ENCODE data around the gene TVP23B.
"Not testable (repeated sequence)": the region's sequence is repeated elsewhere in the genome, so short reads cannot be mapped to it uniquely, and the experiment has no call there.

TVP23B gene

DNA sequence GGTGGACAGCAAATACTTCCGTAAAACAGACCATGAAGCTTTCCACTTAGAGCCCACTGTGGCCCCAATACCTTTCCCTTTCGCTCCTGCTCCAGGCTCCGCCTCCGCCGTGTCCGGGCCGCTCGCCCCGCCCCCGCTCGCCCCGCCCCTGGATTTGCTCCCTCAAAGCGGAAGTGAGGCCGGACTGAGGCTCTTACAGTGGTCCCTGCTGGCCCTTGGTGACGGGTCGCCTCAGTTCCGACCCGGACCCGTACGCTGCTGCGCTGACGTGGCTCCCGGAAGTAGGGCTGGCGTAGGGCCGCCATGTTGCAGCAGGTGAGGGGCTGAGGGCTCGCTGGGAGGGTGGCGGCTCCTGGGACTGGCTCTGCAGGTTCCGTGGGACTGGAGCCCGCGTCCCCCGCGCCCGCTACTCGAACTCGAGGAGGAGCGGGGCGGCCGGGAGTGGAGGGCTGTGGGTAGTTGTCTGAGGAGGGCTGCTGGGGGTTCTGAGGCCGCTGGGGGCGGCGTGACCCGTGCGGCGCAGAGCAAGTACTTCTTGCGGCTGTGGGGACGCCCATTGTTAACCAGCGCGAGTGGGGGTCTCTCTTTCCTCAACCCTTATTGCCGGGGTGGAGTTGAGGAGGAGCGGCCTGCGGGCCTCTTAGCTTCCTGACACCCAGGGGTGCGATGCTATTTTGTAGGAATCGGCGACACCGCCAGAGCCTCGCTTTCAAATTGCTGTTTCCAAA is at the start of gene TVP23B:
Gene TVP23B (plus strand): TSS at position 193 of the 728 bp plus-strand sequence. CDS start 111 bp downstream, at position 304.
- peak; percentile 73 for DNase-seq (ENCODE audit: low read depth)

DNA sequence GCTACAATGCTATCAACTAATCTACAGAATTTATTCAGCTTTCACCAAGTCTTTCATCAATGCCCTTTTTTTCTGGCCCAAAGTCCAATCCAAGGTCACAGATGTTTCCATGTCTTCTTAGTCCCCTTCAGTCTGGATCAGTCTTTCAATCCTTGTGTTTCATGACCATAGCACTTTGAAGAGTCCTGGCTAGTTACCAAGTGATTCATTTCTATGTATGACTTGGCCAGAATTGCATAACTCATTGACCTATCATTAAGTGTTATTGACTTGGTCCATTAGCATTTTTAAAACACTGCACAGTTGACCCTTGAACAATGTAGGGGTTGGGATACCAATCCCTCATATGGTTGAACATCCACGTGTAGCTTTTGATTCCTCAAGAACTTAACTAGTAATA is 48.5 kb upstream of the TVP23B start:
- not testable (repeated sequence) for DNase-seq (ENCODE audit: low read depth); H3K4me3 ChIP-seq (ENCODE audit: control insufficient read depth, low read depth, low read length)

More for the DNA sequence above, at the start of gene TVP23B:
- peak within 1 kb of the TSS; percentile 56 for H3K4me3 ChIP-seq (ENCODE audit: control insufficient read depth, low read depth, low read length)

DNA sequence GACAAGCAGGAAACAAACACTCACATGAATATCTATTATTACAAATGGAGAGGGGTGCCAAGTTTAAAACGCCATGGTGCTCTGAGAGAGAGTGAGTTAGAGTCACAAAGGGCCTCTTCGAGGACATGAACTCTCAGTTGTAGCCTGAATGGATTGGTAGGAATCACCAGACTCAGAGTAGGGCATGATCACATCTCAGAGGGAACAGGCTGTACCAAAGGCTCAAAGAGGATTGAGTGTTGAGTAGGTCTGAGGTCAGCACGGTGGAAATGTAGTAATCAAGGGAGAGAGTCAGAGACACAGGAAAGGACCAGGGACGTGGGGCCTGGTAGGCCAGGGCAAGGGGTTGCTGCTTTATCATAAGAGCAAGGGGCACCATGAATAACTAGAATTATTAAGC is 47.6 kb upstream of the TVP23B start:
- H3K4me3 ChIP-seq (ENCODE audit: control insufficient read depth, low read depth, low read length); DNase-seq (ENCODE audit: low read depth): not testable (repeated sequence)

DNA sequence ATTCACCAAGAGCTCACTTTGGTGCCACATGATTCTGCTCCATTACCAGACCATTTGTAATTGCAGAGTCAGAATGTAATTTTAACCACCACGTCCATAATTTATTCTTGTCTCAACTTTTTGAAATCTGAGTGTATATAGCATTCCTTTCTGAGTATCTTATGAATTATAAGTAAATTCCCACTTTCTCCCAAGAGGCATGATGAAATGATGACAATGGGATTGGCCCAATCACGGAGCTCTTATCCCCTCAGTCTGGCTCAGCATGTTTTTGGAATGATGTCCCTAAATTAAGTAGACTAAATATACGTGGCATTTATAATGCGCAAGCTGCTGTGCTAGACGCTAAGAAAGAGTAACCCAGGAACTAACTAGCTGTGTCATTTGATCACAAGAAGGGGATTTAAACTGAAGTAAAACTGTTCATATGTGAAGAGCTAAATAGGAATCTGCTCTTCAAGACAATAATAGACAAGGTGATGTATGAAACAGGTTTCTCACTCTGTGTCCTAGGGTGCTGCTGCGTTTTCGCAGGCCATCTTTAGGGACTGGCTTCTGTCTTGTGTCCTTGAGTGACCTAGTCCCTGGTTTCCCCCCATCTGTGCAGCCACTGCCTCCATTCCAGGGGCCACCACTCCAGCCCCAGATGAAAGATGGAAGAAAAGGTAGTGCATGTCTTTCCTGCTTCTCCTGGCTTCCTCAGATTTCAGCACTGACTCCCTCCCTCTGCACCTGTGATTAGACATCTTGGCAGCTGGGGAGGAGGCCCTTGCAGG is 41.2 kb upstream of the TVP23B start:
- not testable (repeated sequence) for H3K4me3 ChIP-seq (ENCODE audit: control insufficient read depth, low read depth, low read length); DNase-seq (ENCODE audit: low read depth)

DNA sequence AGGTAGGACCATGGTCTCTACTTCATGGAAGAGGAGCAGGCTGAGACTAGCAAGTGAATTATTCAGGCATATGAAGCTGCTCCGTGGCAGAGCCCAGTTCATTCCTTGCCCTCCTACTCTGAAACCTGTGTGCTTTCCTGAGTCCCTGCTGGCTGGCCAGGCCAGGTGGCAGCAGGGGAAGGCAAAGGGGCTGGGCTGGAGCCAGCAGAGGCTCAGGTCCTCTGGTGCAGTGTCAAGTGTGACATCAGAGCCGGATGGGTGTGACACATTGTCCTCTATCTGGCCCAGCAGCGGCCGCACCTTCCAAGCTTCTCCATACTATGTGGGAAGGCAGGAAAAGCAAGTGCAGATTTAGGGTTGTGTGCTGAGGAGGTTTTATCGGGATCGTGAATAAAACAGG is 39.8 kb upstream of the TVP23B start:
- DNase-seq (ENCODE audit: low read depth); H3K4me3 ChIP-seq (ENCODE audit: control insufficient read depth, low read depth, low read length): not testable (repeated sequence)

DNA sequence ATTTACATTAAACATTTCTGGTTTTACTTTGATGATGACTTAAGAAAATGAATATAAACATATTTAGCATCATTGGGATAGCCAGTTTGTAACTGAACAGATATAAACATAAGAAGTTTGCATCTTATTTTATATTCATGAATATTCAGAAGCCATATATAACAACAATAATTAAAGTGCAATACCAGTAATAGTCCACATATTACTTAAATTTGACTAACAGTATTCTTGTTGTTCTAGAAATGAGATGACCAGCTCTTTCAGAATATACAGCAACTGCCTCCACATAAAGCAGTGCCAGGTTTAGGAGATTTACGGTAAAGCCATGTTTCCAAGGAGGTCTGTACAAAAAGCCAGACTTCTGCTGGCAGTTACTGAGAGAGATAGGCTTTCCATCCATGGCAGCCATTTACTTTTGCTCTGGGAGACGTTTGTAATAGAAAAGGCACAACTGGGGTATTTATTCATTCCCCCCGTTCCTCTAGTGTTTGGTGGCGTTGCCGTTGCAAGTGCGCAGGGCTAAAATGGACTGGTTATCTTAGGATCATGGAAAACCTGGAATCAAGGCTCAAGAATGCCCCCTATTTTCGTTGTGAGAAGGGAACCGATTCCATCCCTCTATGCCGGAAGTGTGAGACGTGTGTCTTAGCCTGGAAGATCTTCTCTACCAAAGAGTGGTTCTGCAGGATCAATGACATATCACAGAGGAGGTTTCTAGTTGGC is 37.1 kb upstream of the TVP23B start, which contains the start of gene FBXW10:
Gene FBXW10 (plus strand): TSS at position 356 of the 723 bp plus-strand sequence. CDS start 191 bp downstream, at position 547.
- DNase-seq (ENCODE audit: low read depth); H3K4me3 ChIP-seq (ENCODE audit: control insufficient read depth, low read depth, low read length): not testable (repeated sequence)

DNA sequence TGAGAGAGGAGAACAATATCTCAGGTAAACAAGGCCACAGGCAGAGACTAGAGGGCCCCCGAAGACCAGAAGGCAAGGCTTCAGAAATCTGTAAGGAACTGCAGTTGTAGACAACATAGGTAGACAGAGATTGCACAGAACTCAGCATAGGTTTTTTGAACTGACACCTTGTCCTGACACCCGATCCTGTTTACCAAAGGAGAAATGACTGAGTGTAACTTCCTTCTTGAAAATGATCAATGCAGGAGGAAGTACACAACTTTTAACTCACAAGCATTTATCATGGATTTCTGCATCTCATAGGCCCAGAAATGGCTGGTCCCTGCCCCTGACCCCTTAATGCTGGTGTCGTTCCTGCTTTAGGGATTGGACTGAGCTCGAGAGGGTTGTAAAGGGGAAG is 36.3 kb upstream of the TVP23B start:
- DNase-seq (ENCODE audit: low read depth); H3K4me3 ChIP-seq (ENCODE audit: control insufficient read depth, low read depth, low read length): not testable (repeated sequence)

DNA sequence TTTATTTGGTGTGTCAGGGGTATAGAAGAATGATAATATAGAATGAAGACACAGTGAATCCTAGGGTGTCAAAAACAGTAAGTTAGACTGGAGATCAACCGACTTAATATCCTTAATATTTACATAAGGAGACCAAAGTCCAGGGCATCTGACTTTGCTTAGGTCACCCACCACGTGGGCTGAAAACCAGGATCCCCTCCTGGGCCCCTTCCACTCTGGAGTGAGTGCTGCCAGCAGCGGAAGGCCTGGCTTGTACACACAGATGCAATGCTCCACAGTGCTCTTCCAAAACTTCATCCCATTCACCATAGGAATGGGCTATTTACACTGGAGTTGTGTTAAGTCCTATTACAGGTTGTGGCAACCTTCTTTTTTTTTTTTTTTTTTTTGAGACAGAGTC is 34.4 kb upstream of the TVP23B start:
- H3K4me3 ChIP-seq (ENCODE audit: control insufficient read depth, low read depth, low read length); DNase-seq (ENCODE audit: low read depth): not testable (repeated sequence)

DNA sequence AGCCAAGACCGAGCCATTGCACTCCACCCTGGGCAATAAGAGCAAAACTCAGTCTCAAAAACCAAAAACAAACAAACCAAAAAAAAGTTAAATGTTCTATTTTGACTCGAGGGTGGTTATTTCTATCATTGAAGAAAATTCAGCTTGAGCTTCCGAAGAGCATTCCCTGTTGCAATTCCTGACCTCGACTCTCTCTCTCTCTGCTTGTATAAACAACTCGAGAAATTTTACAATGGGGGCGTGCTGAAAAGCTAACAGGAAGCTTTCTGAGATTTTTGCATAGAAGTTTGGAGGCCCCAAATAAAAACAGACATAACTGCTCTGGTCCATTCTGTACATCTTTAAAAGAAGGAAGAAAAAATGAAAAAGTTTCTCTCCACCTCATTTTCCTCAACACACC is 33.5 kb upstream of the TVP23B start:
- DNase-seq (ENCODE audit: low read depth): not testable (repeated sequence)

DNA sequence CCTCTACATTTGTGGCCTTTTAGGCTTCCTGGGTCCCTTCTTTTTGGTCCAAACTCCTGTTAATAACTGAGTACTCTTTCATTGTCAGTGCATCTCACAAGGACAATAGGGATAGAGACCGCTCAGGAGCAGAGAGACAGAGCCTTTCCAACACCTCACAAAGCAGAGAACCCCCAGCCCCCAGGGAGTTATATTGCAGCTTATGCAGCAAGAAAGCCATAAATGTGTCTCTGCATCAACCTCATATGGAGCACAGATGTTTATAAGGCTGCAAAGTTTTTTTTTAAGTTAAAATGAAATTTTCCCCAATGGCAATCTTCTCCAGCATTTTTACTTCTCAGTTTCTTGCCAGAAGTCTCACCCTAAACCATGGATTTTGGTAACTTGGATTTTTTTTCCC is 30.7 kb upstream of the TVP23B start:
- not testable (repeated sequence) for DNase-seq (ENCODE audit: low read depth); H3K4me3 ChIP-seq (ENCODE audit: control insufficient read depth, low read depth, low read length)

More for the DNA sequence above, 33.5 kb upstream of the TVP23B start:
- H3K4me3 ChIP-seq (ENCODE audit: control insufficient read depth, low read depth, low read length): not testable (repeated sequence)

DNA sequence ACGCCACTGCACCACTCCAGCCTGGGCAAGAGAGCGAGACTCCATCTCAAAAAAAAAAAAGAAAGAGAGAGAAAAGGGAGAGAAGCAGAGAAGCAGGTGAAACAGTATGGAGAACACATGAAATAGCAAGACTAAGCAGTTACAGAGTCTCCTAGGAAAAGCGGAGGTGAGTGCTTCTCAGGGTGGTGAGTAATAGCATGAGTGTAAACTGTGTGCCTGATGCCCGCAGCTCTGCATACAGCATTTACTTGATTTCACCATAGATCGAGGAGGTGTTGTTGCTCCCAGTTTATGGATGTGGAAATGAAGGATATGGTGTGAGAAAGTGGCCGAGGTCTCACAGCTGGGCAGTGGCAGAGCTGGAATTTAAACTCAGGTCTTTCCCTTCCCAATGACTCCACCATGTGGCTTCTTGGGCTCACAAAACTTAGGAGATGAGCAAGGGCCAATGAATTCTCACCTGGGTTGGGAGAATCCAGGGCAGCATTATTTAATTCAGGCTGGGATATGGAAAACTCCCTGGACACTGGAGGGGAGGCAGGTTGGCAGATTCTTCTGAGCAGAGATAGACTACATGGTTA is 27.1 kb upstream of the TVP23B start:
- DNase-seq (ENCODE audit: low read depth); H3K4me3 ChIP-seq (ENCODE audit: control insufficient read depth, low read depth, low read length): not testable (repeated sequence)

DNA sequence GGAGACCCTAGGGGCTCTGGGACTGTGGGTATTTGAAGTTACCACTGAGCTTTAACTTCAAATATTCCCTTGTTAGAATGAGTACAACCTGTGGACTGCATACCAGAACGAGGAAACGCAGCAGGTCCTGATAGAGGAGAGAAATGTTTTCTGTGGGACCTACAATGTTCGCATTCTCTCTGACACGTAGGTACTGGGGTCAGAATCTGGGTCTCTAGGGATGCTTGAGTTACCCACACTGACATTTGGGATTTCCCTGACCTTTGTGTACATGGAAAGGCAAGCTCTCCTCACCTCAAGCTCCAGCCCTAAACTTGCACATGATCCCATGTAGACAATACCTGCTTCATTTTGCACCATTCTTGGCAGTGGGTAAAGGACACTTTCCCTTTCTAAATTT is 25.0 kb upstream of the TVP23B start:
- DNase-seq (ENCODE audit: low read depth); H3K4me3 ChIP-seq (ENCODE audit: control insufficient read depth, low read depth, low read length): not testable (repeated sequence)

DNA sequence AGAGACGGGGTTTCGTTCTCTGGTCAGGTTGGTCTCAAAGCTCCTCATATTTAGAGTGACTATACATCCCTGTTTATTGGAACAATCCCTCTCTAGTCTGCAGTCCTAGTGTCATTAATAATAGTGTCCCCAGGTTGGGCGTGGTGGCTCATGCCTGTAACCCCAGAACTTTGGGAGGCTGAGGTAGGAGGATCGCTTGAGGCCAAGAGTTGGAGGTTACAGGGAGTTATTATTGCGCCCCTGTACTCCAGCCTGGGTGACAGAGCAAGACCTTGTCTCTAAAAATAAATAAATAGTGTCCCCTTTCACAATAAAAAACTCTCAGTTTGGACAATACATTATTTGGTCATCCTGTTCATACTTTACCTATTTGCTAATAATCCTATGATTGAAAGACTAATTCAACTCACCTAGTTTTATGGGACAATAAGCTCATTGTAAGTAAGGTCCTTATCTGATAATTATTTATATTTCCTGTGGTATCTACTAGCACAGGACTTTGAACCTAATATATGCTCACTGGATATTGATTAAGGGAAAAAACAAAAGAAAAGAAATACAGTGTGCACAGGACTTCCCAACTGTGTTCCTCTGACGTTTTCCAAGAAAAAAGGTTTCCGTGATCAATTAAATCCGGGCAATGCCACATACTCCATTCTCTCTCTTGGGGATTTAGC is 23.5 kb upstream of the TVP23B start:
- not testable (repeated sequence) for DNase-seq (ENCODE audit: low read depth); H3K4me3 ChIP-seq (ENCODE audit: control insufficient read depth, low read depth, low read length)

DNA sequence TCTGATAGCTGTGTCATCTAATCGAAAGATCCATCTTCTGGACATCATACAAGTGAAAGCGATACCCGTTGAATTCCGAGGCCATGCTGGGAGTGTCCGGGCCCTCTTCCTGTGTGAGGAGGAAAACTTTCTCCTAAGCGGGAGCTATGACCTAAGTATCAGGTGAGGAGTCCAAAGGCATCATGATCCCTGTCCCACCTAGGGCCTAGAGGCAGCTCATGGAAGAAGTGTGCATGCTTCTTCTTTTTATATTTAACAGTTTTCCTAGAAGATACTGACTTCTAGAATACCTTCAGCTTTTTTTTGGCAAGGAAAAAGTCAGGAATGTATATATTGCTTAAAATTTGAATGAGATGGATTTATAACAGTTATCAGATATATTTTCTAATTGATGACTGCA is 22.6 kb upstream of the TVP23B start:
- not testable (repeated sequence) for DNase-seq (ENCODE audit: low read depth); H3K4me3 ChIP-seq (ENCODE audit: control insufficient read depth, low read depth, low read length)

DNA sequence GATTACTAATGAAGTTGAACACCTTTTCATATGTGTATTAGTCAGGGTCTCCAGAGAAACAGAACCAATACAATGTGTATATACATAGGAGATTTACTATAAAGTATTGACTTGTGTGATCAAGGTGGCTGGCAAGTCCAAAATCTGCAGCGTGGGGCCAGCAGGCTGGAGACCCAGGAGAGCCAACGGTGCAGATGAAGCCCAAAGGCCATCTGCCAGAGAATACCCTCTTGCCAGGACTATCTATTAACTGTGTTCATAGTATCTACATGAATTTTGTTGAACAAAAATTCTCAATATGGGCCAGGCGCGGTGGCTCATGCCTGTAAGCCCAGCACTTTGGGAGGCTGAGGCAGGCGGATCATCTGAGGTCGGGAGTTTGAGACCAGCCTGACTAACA is 20.8 kb upstream of the TVP23B start:
- DNase-seq (ENCODE audit: low read depth); H3K4me3 ChIP-seq (ENCODE audit: control insufficient read depth, low read depth, low read length): not testable (repeated sequence)

DNA sequence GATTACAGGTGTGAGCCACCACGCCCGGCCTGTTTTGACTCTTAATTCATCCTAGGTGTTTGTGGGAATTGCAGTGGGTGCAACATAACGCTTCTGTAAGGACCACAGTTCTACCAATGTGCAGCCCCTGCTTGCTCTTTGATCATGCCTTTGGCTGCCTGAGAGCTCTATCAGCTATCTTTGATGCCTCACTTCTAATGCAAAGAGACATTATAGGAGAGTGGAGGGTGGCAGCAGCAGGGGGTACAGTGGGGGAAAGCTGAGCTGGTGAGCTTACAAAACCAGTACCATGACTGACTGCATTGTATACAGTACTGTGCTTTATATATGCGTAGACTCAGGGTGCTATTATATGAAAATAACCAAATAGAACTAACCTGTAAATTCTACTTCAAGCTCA is 10.4 kb upstream of the TVP23B start:
- not testable (repeated sequence) for DNase-seq (ENCODE audit: low read depth); H3K4me3 ChIP-seq (ENCODE audit: control insufficient read depth, low read depth, low read length)

DNA sequence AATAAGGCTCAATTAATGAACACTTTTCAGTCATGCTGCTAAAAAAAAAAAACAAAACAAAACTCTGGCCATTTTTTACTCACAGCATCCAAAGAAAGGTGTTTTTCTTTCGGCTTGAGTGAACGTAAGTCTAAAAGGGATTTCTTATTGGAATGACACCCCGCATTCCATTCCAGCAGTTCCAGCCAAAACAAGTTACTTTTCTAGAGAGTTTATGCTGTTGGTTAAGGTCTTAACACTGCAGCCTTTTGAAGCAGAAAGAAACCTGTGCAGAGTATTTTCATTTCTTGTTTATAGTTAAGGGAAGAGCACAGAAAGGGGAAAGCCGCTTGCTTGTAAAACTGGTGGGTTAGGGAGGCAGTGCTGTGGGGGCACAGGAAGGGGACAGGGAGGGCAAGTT is 9.9 kb upstream of the TVP23B start:
- not testable (repeated sequence) for H3K4me3 ChIP-seq (ENCODE audit: control insufficient read depth, low read depth, low read length)

More for the DNA sequence above, 9.9 kb upstream of the TVP23B start:
- not testable (repeated sequence) for DNase-seq (ENCODE audit: low read depth)
